KMS-11 (cell line): ENCODE measurements around the gene KSR2.
"Not testable (repeated sequence)": the region's sequence is repeated elsewhere in the genome, so short reads cannot be mapped to it uniquely, and the experiment has no call there.

Experiments used
- H2AFZ ChIP-seq: fragments of 200-600 bp; sonication (generic); 2 replicates; pipeline ENCODE4 v1.6.1; 2016; ENCODE audit warnings: antibody characterized with exemption, mixed run types, low read depth
- H3K27ac ChIP-seq: fragments of 200-600 bp; sonication (generic); 2 replicates; pipeline ENCODE4 v1.6.1; 2016; ENCODE audit warnings: mild to moderate bottlenecking, mixed run types
- H3K27me3 ChIP-seq: fragments of 200-600 bp; sonication (generic); 2 replicates; pipeline ENCODE4 v1.6.1; 2017; ENCODE audit warnings: mild to moderate bottlenecking, low read depth, mixed run types, moderate library complexity; ENCODE audit not compliant: insufficient read depth
- H3K36me3 ChIP-seq: fragments of 200-600 bp; sonication (generic); 2 replicates; pipeline ENCODE4 v1.6.1; 2017; ENCODE audit warnings: mild to moderate bottlenecking, mixed run types; ENCODE audit not compliant: insufficient read depth
- H3K4me1 ChIP-seq: fragments of 200-600 bp; sonication (generic); 2 replicates; pipeline ENCODE4 v1.6.1; 2016; ENCODE audit warnings: mild to moderate bottlenecking, low read depth, mixed run types; ENCODE audit not compliant: poor library complexity, severe bottlenecking
- H3K4me2 ChIP-seq: fragments of 200-600 bp; sonication (generic); 2 replicates; pipeline ENCODE4 v1.7.0; 2016; ENCODE audit warnings: mild to moderate bottlenecking, mixed run types
- H3K4me3 ChIP-seq: fragments of 200-600 bp; sonication (generic); IDR thresholded peaks from 2 replicates; pipeline ENCODE4 v1.6.1; 2017; ENCODE audit warnings: low read depth, low read length, mixed read lengths; ENCODE audit not compliant: insufficient read depth
- H3K79me2 ChIP-seq: fragments of 200-600 bp; sonication (generic); 2 replicates; pipeline ENCODE4 v1.6.1; 2016; ENCODE audit warnings: low read depth, mixed run types; ENCODE audit not compliant: insufficient read depth
- H3K9ac ChIP-seq: fragments of 200-600 bp; sonication (generic); 2 replicates; pipeline ENCODE4 v1.6.1; 2016; ENCODE audit warnings: mild to moderate bottlenecking, mixed run types
- H4K20me1 ChIP-seq: fragments of 200-600 bp; sonication (generic); 2 replicates; pipeline ENCODE4 v1.6.1; 2016; ENCODE audit warnings: mild to moderate bottlenecking, mixed run types; ENCODE audit not compliant: insufficient read depth
- CTCF ChIP-seq: fragments of 200-600 bp; sonication (generic); conservative IDR thresholded peaks from 2 replicates; pipeline ENCODE4 v1.6.1; 2017; ENCODE audit warnings: low read depth, mild to moderate bottlenecking, antibody characterized with exemption, low read length, moderate library complexity, mixed read lengths

The KSR2 gene

GRCh38 chr12:117809509-117809908, 159.3 kb downstream of the KSR2 start:
- H4K20me1 ChIP-seq: no peaks in the 10 kb centered on the region
- no peak overlapping the region for H3K4me2 ChIP-seq
- no peaks in the 10 kb centered on the region for H3K36me3 ChIP-seq
- no peak overlapping the region for H3K9ac ChIP-seq
- no peak overlapping the region for H3K27ac ChIP-seq
- H3K4me3 ChIP-seq: no peak overlapping the region
- no peaks in the 10 kb centered on the region for H3K79me2 ChIP-seq
- no peaks in the 10 kb centered on the region for H3K27me3 ChIP-seq
- TF ChIP-seq CTCF: no peak
- no peak overlapping the region for H2AFZ ChIP-seq
- no peaks in the 10 kb centered on the region for H3K4me1 ChIP-seq

- H3K36me3 ChIP-seq: no peaks in the 10 kb centered on the region
- H3K9ac ChIP-seq: no peak overlapping the region
- no peaks in the 10 kb centered on the region for H4K20me1 ChIP-seq
- no peak overlapping the region for H2AFZ ChIP-seq
- no peak overlapping the region for H3K4me3 ChIP-seq
- no peaks in the 10 kb centered on the region for H3K79me2 ChIP-seq
- H3K27me3 ChIP-seq: no peaks in the 10 kb centered on the region
- H3K4me2 ChIP-seq: no peak overlapping the region
- no peak for TF ChIP-seq CTCF
- no peak overlapping the region for H3K27ac ChIP-seq
- H3K4me1 ChIP-seq: no peaks in the 10 kb centered on the region
Observed at GRCh38 chr12:117807946-117808345, 160.8 kb downstream of the KSR2 start.

GRCh38 chr12:117807355-117807754, 161.4 kb downstream of the KSR2 start:
- Histone ChIP-seq H3K79me2 (no peaks in the 10 kb centered on the region), H3K4me2 (no peak overlapping the region), H3K4me1 (no peaks in the 10 kb centered on the region), H3K9ac (no peak overlapping the region), H2AFZ (no peak overlapping the region), H3K36me3 (no peaks in the 10 kb centered on the region), H4K20me1 (no peaks in the 10 kb centered on the region), H3K4me3 (no peak overlapping the region), H3K27ac (no peak overlapping the region), H3K27me3 (no peaks in the 10 kb centered on the region)
- TF ChIP-seq CTCF: no peak

GRCh38 chr12:117805865-117806264, 162.9 kb downstream of the KSR2 start:
- Histone ChIP-seq H3K4me1 (no peaks in the 10 kb centered on the region), H3K4me2 (no peak overlapping the region), H3K4me3 (no peak overlapping the region), H3K79me2 (no peaks in the 10 kb centered on the region), H3K27me3 (no peaks in the 10 kb centered on the region), H2AFZ (no peak overlapping the region), H3K36me3 (no peaks in the 10 kb centered on the region), H4K20me1 (no peaks in the 10 kb centered on the region), H3K27ac (no peak overlapping the region), H3K9ac (no peak overlapping the region)
- no peak for TF ChIP-seq CTCF

- Histone ChIP-seq H3K27ac (no peak overlapping the region), H3K4me3 (no peak overlapping the region), H3K4me2 (no peak overlapping the region), H3K27me3 (no peaks in the 10 kb centered on the region), H3K79me2 (no peaks in the 10 kb centered on the region), H3K36me3 (no peaks in the 10 kb centered on the region), H3K4me1 (no peaks in the 10 kb centered on the region), H3K9ac (no peak overlapping the region), H4K20me1 (no peaks in the 10 kb centered on the region), H2AFZ (no peak overlapping the region)
- TF ChIP-seq CTCF: no peak
Observed at GRCh38 chr12:117803001-117803400, 165.8 kb downstream of the KSR2 start.

- not testable (repeated sequence) for H3K4me2 ChIP-seq, H3K27me3 ChIP-seq, H3K36me3 ChIP-seq, H3K27ac ChIP-seq, H3K79me2 ChIP-seq, H2AFZ ChIP-seq, H3K4me3 ChIP-seq, H4K20me1 ChIP-seq, H3K4me1 ChIP-seq, H3K9ac ChIP-seq
Observed at GRCh38 chr12:117800711-117801110, 168.1 kb downstream of the KSR2 start.
